HG02943 (cell line): ENCODE results near the gene LAP3.
A peak's percentile ranks its signal among the peaks of the same experiment; 100 is the strongest.
"Not testable (repeated sequence)": the region's sequence is repeated elsewhere in the genome, so short reads cannot be mapped to it uniquely, and the experiment has no call there.

ENCODE experiments used
- ATAC-seq: cut with Tn5 transposase; IDR thresholded peaks from one replicate; pipeline ENCODE4 v1.9.1; 2021; ENCODE audit warnings: mild to moderate bottlenecking, low read depth, moderate library complexity; ENCODE audit not compliant: unreplicated experiment

LAP3 gene

DNA sequence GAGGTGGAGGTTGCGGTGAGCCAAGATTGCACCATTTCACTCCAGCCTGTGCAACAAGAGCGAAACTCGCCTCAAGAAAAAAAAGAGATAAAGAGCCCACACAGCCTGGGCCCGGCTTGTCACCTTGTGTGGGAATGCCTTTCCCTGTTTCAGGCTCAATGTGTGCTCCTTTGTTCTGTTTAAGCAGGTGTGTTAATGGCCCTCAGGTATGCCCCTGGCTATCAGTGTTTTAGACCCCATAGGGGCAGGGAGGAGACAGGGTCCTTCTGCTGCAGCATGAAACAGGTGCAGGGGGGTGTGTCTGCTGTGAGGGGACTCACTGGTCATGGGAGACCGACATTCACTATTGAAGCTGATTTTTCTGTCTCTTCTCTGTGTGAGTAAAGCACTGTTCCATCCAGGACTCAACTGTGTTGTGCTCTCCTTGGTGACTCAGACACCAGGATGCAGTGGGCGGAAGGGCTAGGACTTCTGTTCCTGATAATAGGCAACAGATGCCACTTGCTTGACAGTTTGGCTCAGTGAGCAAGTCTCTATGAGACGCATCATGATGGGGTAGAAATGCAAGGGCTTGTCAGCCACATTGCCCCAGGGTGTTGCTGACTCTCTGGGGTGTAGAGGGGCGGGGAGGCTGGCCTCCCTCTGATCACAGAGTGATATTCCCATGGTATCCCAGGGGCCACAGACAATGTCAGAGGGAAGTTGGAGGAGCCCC is 15.6 kb upstream of the LAP3 start:
- ATAC-seq: no peak

DNA sequence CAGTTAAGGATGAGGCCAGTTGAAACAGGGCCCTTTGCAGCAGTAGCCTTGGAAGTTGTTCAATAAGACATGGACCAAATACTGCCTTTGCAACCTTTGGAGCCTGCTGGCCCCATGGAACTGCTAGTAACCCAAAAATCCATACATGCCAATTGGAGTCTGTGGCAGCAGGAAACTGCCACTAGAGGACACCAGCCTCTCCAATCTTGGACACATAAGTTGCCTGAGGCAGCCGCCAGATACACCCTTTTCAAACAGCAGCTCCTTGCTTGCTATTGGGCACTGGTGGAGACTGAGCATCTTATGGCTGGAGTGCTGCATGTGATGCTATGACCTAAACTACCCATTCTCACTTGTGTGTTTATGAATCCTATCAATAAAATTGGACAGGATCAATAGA is 14.8 kb upstream of the LAP3 start:
- no peak for ATAC-seq

DNA sequence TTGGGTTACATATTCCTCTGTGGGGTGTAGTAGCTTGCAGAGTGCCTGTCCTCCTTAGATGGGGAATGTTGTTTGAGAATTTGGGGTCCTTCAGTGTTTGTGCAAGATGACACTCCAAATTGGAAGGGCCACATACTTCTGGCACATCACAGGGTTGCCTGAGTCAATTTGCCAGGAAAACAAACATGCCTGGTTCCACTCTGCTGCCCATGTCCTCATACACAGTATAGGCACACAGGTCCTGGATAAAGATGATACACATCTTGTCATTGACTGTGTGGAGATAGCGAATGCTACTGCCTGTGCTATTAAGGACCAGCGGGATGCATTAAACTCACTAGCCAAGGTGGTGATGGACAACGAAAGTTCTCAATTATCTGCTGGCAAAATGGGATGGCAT is 11.2 kb upstream of the LAP3 start:
- no peak for ATAC-seq

DNA sequence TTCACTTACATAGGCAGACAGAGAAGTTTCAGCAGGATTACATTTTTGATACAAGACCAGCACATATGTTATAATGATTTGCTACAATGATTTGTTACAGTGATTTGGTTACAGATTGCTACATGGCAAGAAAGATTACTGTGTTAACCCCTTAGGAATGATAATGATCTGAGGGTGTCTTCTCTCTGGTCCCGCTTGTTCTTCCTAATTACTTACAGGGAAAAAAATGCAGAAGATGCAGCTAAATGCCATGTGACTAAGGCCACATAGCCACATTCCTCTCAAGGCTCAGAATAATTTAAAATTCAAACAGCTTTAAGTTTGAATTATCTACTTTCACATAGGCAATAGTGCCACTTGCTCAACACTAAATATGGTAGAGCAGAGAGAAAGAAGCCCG is 9.7 kb upstream of the LAP3 start:
- ATAC-seq: no peak

DNA sequence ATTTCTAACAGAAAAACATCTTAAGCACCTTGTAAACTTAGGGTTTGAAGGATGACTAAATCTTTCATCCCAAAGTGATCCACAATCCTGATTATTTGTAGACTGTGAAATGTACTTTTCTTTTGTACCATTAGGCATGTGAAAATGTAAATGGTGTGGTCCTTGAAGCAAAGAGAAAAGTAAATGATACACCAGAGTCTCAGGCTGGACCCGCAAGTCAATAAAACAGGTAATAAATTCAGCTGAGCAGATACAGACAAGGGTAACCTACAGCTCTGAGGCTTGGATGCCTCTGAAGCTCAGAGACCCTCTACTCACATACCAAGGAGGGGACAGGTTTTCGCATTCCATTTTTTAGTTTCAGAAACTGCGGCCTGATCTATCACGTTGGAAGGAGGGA is 2.8 kb upstream of the LAP3 start:
- ATAC-seq: no peak

DNA sequence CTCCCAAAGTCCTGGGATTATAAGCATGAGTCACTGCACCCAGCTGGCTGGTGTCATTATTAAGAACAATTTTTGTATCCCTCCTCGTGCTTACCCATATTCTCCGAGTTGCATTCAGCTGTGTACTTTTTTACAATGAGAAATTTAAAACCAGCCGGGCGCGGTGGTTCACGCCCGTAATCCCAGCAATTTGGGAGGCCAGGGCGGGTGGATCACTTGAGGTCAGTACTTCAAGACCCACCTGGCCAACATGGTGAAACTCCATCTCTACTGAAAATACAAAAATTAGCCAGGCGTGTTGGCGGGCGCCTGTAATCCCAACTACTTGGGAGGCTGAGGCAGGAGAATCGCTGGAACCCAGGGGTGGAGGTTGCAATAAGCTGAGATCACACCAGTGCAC is 1.8 kb upstream of the LAP3 start:
- not testable (repeated sequence) for ATAC-seq

DNA sequence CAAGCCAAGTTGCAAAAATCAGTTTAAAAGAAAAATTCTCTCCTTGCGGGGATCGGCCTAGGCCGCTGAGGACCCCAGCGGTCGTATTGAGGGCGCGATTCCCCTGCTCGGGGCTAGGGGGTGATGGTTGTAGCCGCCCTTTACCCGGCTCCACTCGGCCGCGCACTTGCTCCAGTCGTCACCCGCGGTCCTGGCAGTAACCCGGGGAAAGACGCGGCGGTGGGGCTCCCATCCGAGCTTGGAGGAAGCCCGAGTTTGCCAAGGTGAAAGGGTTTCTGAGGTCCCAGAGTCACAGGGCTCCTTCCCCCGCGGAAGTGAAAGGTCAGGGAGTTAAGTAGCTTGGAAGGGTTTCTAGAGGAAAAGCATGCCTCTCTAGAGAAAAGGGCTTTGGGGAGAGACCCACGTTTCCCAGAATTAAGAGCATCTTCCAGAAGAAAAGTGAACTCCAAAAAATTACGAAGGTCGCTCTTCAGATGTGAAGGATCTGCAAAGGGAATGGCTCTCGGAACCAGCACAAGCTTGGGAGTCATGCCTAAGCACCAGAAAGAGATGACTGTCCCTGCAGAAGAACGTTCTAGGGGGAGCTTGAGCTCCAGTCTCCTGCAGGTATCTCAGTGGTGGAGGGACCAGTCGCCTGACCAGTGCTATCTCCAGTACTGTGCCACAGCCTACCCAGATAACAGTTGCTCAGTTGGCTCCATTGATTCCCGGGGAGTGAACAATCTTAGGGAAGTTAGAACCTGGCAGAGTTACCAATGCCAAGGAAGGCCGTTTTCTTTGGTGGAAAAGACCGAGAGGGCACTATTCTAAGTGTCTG is 875 bp downstream of the LAP3 start:
- ATAC-seq: peak; percentile 13

DNA sequence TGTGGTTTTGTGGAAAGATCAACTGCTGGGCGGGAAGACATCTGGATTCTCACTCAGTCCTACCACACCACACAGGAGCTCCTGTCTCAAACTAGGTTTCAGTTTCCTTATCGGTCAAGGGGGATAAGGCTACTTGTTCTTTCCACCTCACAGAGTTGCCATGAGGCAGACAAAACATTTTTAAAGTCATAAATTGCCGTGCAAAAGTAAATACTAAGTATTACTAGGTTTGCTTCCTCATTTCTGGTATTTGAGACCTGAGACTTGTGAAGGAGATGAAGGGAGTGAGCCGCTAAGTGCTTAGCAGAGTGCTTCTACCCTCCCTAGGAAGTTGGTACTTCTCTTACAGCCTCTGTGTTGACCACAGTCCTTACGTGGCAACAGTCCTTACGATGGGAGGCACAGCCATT is 1.5 kb downstream of the LAP3 start:
- ATAC-seq: peak; percentile 26

DNA sequence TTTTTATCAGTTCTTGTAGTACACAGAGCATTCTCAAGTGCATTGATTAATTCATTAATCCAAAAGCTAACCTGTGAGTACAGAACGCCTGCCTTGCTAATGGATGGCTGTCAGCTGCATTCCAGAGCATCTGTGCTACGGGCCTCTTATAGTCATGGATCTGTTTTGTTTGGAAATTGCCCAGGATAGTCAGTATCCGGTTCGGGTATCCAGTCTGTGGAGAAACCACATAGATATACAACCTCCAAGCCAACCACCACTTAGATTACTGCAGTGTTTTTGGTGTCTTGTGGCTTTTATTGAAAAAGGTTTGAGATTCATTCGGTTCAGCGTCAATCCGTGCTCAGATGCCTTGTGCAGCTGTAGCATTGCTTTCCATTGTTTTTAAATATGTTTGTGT is 4.0 kb downstream of the LAP3 start:
- ATAC-seq: no peak

DNA sequence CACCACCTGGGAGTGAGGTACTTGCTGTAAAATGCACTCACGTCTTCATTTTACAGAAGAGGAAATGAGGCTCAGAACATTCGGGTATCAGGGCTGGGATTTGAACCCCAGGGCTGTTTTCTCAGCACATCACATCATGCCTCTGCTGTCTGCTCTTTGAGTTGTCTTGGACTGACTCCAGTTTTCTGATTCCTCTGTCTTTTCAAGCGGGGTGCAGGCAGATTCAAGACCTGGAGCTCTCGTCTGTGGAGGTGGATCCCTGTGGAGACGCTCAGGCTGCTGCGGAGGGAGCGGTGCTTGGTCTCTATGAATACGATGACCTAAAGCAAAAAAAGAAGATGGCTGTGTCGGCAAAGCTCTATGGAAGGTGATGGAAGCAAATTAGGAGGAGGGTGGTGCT is 6.3 kb downstream of the LAP3 start:
- ATAC-seq: no peak

DNA sequence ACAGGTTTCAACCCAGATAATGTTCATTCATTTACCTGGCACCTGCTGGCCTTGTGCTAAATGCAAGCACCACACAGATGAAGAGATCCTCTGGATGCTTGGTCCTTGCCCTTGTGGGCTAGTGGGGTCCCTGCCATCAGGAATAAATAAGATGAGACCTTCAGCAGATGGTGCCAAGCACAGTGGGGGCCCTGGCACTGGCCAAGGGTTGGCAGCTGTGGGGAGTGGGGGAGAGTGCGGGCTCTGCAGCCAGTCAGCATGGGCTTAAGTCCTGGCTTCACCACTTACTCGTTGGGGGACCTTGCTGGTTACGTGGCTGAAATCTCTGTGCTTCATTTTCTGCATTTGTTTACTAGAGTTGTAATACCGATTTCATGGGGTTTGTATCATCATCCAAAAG is 6.9 kb downstream of the LAP3 start:
- ATAC-seq: no peak

DNA sequence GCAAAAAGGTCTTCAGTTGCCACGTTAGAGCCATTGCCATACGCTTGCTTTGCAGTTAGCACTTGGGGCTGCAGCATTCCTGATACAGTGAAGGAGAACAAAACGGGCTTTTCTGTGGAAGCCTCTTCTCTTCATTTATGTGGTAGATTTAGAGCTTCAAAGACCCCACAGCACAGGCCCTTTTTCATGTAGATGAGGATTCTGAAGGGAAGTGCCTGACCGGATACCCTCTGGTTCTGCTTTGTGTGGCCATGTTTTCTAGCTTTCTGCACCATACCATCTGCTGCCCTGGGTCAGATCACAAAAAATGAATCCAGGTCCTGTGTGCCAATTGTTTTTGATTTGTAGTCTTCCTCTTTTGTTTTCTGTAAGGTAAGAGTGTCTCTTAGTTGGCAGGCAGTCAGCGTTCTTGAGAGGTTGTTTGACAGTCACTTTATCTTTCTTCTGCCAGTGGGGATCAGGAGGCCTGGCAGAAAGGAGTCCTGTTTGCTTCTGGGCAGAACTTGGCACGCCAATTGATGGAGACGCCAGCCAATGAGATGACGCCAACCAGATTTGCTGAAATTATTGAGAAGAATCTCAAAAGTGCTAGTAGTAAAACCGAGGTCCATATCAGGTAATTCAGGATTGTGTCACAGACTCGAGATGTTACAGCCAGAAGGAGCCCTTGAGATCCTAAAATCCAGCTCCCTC is 7.7 kb downstream of the LAP3 start:
- no peak for ATAC-seq

DNA sequence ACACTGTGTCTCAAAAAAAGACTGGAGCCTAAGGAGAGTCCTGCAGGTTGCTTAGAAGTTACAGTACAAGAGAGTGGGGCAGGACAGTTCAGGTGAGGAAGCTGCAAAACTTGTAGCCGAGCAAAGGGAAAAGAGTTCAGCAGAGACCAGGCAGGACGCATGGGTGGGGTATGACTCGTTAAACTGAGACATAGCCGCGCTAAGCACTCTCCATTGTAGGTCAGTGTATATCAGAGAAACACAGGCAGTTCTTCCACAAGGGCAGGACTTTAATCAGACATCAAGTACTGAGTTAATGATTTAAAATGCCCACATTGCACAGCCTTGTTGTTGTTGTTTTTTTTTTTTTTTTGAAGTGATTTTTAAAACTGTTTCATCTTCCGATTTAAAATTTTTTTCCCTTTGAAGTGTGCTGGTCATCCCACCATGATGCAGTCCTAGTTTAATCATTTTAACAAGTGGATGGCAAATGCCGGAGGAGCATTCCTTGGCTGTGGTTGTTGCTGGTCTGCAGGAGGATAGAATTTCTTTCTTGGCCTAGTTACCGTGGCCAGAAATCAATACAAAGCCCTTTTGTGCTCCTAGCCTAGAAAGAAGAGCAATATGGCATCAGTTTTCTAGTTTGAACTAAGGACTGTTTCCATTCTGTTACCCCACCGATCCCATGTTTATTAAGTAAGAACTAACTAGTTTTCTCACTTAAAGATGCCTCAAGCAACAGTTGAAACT is 10.3 kb downstream of the LAP3 start:
- ATAC-seq: no peak

DNA sequence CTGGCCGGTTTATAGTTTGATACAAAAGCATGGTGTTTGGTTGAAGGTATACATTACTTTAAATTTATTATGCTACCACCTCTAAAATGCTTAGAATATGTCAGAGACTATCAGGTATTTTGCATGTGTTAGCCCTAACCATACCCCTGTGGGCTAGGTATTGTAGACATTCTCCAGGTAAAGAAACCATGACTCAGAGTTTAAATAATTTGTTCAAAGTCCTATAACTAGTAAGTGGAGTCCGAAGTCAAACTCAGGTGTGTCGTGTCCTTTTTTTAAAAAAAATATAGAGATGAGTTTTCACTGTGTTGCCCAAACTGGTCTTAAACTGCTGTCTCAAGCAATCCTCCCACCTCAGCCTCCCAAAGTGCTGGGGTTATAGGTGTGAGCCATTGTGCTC is 12.4 kb downstream of the LAP3 start:
- no peak for ATAC-seq

DNA sequence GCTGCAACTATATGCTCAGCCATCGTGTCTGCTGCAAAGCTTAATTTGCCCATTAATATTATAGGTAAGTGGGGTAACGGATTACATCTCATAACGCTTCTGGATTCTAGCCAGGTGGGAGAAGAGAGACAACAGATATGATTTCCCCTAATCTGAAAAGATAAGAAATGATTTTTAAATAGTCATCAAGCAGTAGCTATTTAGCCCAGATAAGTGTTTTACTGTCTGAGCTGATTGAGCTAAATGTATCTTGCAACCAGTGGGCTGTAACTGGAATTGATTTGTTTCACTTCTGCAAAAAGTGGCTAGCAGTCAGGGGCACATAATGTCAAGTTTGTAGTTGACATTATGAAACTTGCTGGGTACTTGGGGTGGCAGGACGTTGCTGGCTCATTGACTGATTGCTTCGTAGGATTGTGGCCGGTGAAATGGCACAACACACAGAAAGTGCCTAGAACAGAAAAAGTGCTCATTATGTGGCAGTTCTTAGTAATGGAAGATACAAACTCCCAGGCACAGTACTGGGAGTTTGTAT is 18.5 kb downstream of the LAP3 start:
- peak; percentile 88 for ATAC-seq

DNA sequence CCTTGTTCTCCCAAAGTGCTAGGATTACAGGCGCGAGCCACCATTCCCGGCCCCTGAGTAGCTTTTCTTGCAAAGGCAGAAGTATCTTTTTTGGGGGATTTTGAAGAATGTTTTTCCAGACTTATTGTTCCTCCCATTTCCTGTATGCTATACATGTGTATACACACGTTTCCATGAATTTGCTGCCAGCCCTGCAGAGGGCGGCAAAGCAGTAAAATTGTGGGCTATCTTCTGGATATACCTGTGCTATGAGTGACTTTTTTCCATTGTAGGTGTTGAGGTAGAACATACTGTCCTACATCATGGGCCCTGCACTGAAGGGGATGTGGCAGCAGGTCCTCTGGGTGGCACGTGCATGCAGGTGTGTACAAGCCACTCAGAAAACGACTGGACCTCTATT is 20.5 kb downstream of the LAP3 start:
- no peak for ATAC-seq

DNA sequence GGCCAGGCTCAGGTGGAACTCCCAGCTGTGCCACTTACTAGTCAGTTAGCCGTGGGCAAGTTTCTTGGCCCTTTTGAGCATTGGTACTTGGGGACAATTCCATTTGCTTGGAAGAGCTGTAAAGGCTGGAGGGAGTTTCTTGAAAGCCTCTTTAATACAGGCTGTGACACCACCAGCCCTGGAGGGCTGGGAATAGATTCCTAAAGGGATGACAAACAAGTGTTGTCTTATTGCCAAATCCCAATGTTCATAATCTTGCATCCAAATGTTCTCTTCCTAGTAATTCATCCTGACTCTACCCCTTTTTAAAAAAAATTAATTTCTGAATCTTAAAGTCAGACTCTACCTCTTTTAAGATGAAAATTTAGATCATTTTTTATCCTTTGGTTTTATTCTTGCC is 22.8 kb downstream of the LAP3 start:
- ATAC-seq: no peak

DNA sequence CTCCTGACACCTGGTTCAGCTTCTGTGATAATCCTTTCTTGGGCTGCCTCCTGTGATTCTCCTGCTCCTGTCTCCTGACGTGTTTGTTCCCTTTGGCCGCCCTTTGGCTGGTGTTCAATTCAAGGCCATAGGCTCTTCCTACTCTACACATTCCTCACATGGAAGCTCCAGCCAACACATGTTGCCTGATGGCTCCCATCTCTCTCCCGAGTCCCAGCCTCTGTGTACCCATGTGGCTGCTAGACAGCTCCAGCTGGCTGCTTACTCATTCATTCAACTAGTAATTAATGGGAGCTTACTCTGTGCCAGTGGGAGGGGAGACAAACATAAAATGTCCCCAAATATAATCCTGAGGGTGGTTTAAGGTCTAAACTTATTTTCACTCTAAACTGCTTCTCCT is 28.2 kb downstream of the LAP3 start:
- no peak for ATAC-seq

DNA sequence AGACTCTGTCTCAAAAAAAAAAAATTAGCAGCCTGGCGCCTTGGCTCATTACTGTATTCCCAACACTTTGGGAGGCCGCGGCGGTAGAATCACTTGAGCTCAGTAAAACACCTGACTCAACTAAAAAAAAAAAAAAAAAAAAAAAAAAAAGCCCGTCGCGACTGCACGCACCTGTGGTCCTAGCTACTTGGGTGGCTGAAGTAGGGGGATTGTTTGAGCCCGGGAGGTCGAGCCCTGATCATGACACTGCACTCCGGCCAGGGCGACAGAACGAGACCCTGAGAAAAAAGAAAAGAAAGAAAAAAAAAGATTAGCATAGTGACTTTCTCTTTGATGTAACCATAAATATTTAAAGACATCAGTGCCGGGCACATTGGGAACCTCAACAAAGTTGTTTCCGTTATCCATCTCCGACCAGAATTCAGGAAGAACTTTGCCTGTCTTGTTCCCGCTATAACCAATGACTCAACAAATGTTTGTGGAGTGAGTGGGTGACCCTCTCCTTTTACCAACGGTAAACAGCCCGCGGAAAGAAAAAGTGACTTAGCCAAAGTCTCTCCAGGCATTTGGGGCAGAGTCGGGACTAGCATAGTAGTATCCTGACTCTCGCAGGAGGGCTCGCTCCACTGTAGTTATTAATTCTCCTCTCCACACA is 36.9 kb downstream of the LAP3 start:
- peak; percentile 45 for ATAC-seq
